K562 (cell line): Measurements from ENCODE around the gene CUL2. TPM values are rescaled to one million over a fixed set of nuclear protein-coding genes. Genes with fewer than 3 reads are reported as not detected.

ENCODE experiments used
- ATAC-seq: fragments of 200-7000 bp; cut with Tn5 transposase; 3 replicates; pipeline ENCODE4 v1.9.1; 2020; ENCODE audit warnings: moderate library complexity
- BruUV-seq: library from RNA; stranded (reverse); fragments of 400-500 nt; replicated peaks from 2 replicates; lab custom pipeline; 2021; lab: Mats Ljungman, UMichigan
- CTCF ChIA-PET: fragments of 300-600 bp; formaldehyde crosslinking; extraction: SDS; loops from one replicate; lab custom pipeline; 2021; ENCODE audit warnings: low intra/inter-chr PET ratio; lab: Yijun Ruan, JAX
- POLR2A ChIA-PET: fragments of 300-600, 350-650 bp; sonication (Branson Sonifier 250); formaldehyde crosslinking; extraction: SDS; loops from one replicate; lab custom pipeline; 2021; ENCODE audit warnings: antibody characterized with exemption, inconsistent platforms; lab: Yijun Ruan, JAX
- DNase-seq, 4 experiments: peaks; one replicate each; pipeline versions ENCODE4 v3.0.0 to v3.0.0-alpha.2; 2011 to 2018; ENCODE audit warnings: low spot score in 3 of 4, mixed read lengths in 3 of 4; ENCODE audit errors: extremely low read depth in 1 of 4
- FAIRE-seq: peaks from 2 replicates; lab custom pipeline; 2011; peaks lifted over from hg19 to GRCh38; lab: Jason Lieb, UNC
- H2AFZ ChIP-seq: 2 replicates; pipeline ENCODE4 v1.6.0; 2011; ENCODE audit warnings: low read depth, low read length, control low read depth, inconsistent platforms
- H3K27ac ChIP-seq: fragments of 200-600 bp; 3 replicates; pipeline ENCODE4 v1.8.0; 2011; ENCODE audit warnings: low read depth, mild to moderate bottlenecking, control low read depth, inconsistent platforms, low read length, moderate library complexity, mixed read lengths; ENCODE audit errors: extremely low read depth
- H3K27me3 ChIP-seq, 2 experiments: fragments of 300-600 bp in 1 of 2; 2 replicates in 1 of 2; 3 replicates in 1 of 2; pipeline versions ENCODE4 v1.6.0 to v1.8.0; 2011; ENCODE audit warnings: inconsistent platforms in 2 of 2, low read length in 2 of 2, mild to moderate bottlenecking in 1 of 2, mixed read lengths in 1 of 2, moderate library complexity in 1 of 2; ENCODE audit not compliant: control insufficient read depth in 2 of 2, insufficient read depth in 2 of 2
- H3K36me3 ChIP-seq: fragments of 300-600 bp; 3 replicates; pipeline ENCODE4 v1.8.0; 2011; ENCODE audit warnings: mild to moderate bottlenecking, low read length, inconsistent platforms; ENCODE audit not compliant: control insufficient read depth, insufficient read depth
- H3K4me1 ChIP-seq, 2 experiments: fragments of 200-600 bp in 1 of 2; replicated peaks in 1 of 2; 2 replicates in 1 of 2; 3 replicates in 1 of 2; pipeline versions ENCODE4 v1.5.1 to v1.8.0; 2011; ENCODE audit warnings: inconsistent platforms in 2 of 2, low read length in 2 of 2, mild to moderate bottlenecking in 1 of 2, mixed read lengths in 1 of 2, moderate library complexity in 1 of 2; ENCODE audit not compliant: control insufficient read depth in 2 of 2, insufficient read depth in 2 of 2
- H3K4me2 ChIP-seq: 2 replicates; pipeline ENCODE4 v1.6.1; 2011; ENCODE audit warnings: low read length, control low read depth, inconsistent platforms, mixed read lengths; ENCODE audit not compliant: insufficient read depth
- H3K4me3 ChIP-seq: fragments of 200-600 bp; sonication (generic), shearing (Covaris generic); 2 replicates; pipeline ENCODE4 v1.5.1; 2016; ENCODE audit warnings: control low read depth, inconsistent platforms
- H3K79me2 ChIP-seq: fragments of 200-600 bp; 3 replicates; pipeline ENCODE4 v1.8.0; 2011; ENCODE audit warnings: low read length, inconsistent platforms; ENCODE audit not compliant: control insufficient read depth, insufficient read depth
- H3K9ac ChIP-seq, 2 experiments: 2 replicates each; pipeline versions ENCODE4 v1.6.0 to v1.6.1; 2011; ENCODE audit warnings: low read depth in 2 of 2, low read length in 2 of 2, control low read depth in 1 of 2, inconsistent platforms in 1 of 2, mild to moderate bottlenecking in 1 of 2, mixed read lengths in 1 of 2; ENCODE audit not compliant: insufficient read depth in 1 of 2
- H3K9me1 ChIP-seq: one replicate; pipeline ENCODE4 v1.6.0; 2011; ENCODE audit warnings: inconsistent platforms, mild to moderate bottlenecking, low read length, moderate library complexity; ENCODE audit not compliant: control insufficient read depth, insufficient read depth
- H3K9me3 ChIP-seq: replicated peaks from 2 replicates; pipeline ENCODE4 v1.5.1; 2011; ENCODE audit warnings: low read depth, low read length, inconsistent platforms; ENCODE audit not compliant: control insufficient read depth, insufficient read depth
- H4K20me1 ChIP-seq: replicated peaks from 2 replicates; pipeline ENCODE4 v1.6.1; 2011; ENCODE audit warnings: low read length, inconsistent platforms, mixed read lengths; ENCODE audit not compliant: control insufficient read depth, insufficient read depth
- CEBPG ChIP-seq, 3 experiments: fragments of 200-800 bp in 1 of 3; sonication (Bioruptor generic) in 1 of 3; sonication (generic) in 1 of 3; formaldehyde crosslinking in 1 of 3; IDR thresholded peaks in 2 of 3; conservative IDR thresholded peaks in 1 of 3; 2 replicates each; pipeline versions ENCODE4 v1.6.1 to v1.8.0; 2016 to 2022; ENCODE audit warnings: missing compliant biosample characterization in 2 of 3, missing genetic modification characterization in 2 of 3, mild to moderate bottlenecking in 1 of 3, missing genetic modification reagents in 1 of 3
- CTCF ChIP-seq, 3 experiments: IDR thresholded peaks in 2 of 3; conservative IDR thresholded peaks in 1 of 3; 2 replicates each; pipeline ENCODE4 v1.5.1; 2011 to 2012; ENCODE audit warnings: low read length in 3 of 3, mild to moderate bottlenecking in 3 of 3, control low read depth in 2 of 3, improper control_type of control experiment in 1 of 3, inconsistent platforms in 1 of 3, low read depth in 1 of 3, mixed read lengths in 1 of 3, moderate library complexity in 1 of 3; ENCODE audit not compliant: insufficient read depth in 2 of 3
- RAD21 ChIP-seq, 2 experiments: fragments of 250-450 bp in 1 of 2; fragments of 450-650 bp in 1 of 2; sonication (Bioruptor Pico) in 1 of 2; formaldehyde crosslinking in 1 of 2; IDR thresholded peaks in 1 of 2; conservative IDR thresholded peaks in 1 of 2; 2 replicates each; pipeline versions ENCODE4 v1.4.0 to v1.8.0; 2020 to 2022; ENCODE audit warnings: mild to moderate bottlenecking in 2 of 2, moderate library complexity in 1 of 2
- STAG1 ChIP-seq: sonication (generic); formaldehyde crosslinking; IDR thresholded peaks from 2 replicates; pipeline ENCODE4 v1.5.0; 2020; ENCODE audit warnings: missing genetic modification reagents, borderline replicate concordance
- WGBS: fragments of 100-300 bp; shearing (Covaris generic); methylation state at CpG from one replicate; pipeline ENCODE4 v1.1.6; 2016; ENCODE audit warnings: low coverage, mixed read lengths; ENCODE audit not compliant: insufficient coverage; ENCODE audit errors: missing lambda C conversion rate; 5-methylcytosine and 5-hydroxymethylcytosine counted together
- in situ Hi-C: fragments of 300-500 bp; cut with MboI; formaldehyde crosslinking; loops from 4 replicates; pipeline ENCODE4 v1.15.0; 2018; ENCODE audit warnings: inconsistent platforms, mixed read lengths
- intact Hi-C: fragments of 100-400 bp; cut with micrococcal nuclease; formaldehyde crosslinking; loops from 2 replicates; pipeline ENCODE4 v1.14.2; 2022
- polyA plus RNA-seq, 8 experiments: library from polyadenylated mRNA; depleted of rRNA in 4 of 8; stranded (reverse) in 5 of 8; unstranded in 3 of 8; fragments of >200 nt; fragmentation: Nextera tagmentation in 2 of 8; fragmentation: Illumina TruSeq in 1 of 8; extraction: Ambion mirVana in 2 of 8; extraction: Trizol in 1 of 8; gene quantifications; 2 replicates each; pipeline versions ENCODE4 v1.2.1 to v1.2.3, GENCODE V29; 2011 to 2014; ENCODE audit warnings: inconsistent platforms in 1 of 8, missing spikeins in 1 of 8
- total RNA-seq, 7 experiments: library from RNA; depleted of rRNA in 6 of 7; stranded (reverse); fragments of >200 nt in 6 of 7; fragmentation: Illumina TruSeq in 2 of 7; extraction: Trizol in 2 of 7; gene quantifications; 2 replicates each; pipeline versions ENCODE4 v1.2.1 to v1.2.3, GENCODE V29; 2011 to 2021; ENCODE audit warnings: low replicate concordance in 1 of 7

CUL2 gene
- total and polyA plus RNA-seq, 9 of the 15 experiments (the other 6 are each of a cell fraction or from before 2014, with no cell fraction given) = 17.3 to 46.3 (median 41.2) TPM

GRCh38 chr10:34985823-34986222 is 104.3 kb downstream of the CUL2 start:
- Histone ChIP-seq H3K9ac (no peak overlapping the region), H3K36me3 (no peaks in the 10 kb centered on the region), H3K27ac (no peak overlapping the region), H3K27me3 (no peaks in the 10 kb centered on the region), H3K4me3 (no peak overlapping the region), H3K79me2 (no peaks in the 10 kb centered on the region), H3K9me1 (no peaks in the 10 kb centered on the region), H3K4me1 (no peaks in the 10 kb centered on the region), H3K9me3 (0 out of 2 replicates have a peak, but pooled peaks cover 4% of the 10 kb centered on the region), H3K4me2 (no peak overlapping the region), H4K20me1 (no peaks in the 10 kb centered on the region), H2AFZ (no peak overlapping the region)
- TF ChIP-seq CEBPG (CRISPR knock-in tag; IDR thresholded peaks at IDR 0.05) (no peak), CEBPG (tag; conservative IDR thresholded peaks at IDR 0.05 in 1 of 2, IDR thresholded peaks at IDR 0.05 in 1 of 2) (no peak), RAD21 (CRISPR knock-in tag; conservative IDR thresholded peaks at IDR 0.05 in 1 of 2, IDR thresholded peaks at IDR 0.05 in 1 of 2) (peak in 1 of 2 experiments; percentile 30; a peak in 1 of 4 replicates), STAG1 (CRISPR knock-in tag) (peak; percentile 15; the same call in 1 of the 2 replicates), CTCF (IDR thresholded peaks at IDR 0.05 in 2 of 3, conservative IDR thresholded peaks at IDR 0.05 in 1 of 3; ENCODE audit: insufficient read depth in 2 of 3, low read depth in 1 of 3, low read length in 3 of 3) (peak in 2 of 3 experiments; percentile 10 to 12; a peak in 1 of 6 replicates)
- FAIRE-seq = no peak
- intact Hi-C loops (no loop called here), in situ Hi-C loops (loop anchor here (10.0 kb wide), 1 partner anchor 321 kb away; no protein-coding TSS in a partner anchor)
- 18% methylated on average over 2 of the region's 2 CpGs for WGBS
- ChIA-PET CTCF (no interaction called here), POLR2A (no interaction called here)
- BruUV-seq = no TSS peak
- DNase-seq = no peak
- peak; percentile 29; the same call in 2 of the 3 replicates for ATAC-seq
